Esophagus squamous epithelium (tissue), 4 donors: ENCODE data around the gene SLC22A7.

Experiments used
- POLR2A ChIP-seq, 4 donors: fragments of 450-650 bp; IDR thresholded peaks; one replicate each; pipeline ENCODE4 v1.6.1; 2017; ENCODE audit warnings: antibody characterized with exemption in 4 of 4, mild to moderate bottlenecking in 4 of 4, moderate library complexity in 3 of 4
- TF ChIP-seq, protein P1 (sequence below), 6 experiments: fragments of 450-650 bp in 4 of 6; fragments of 200-600 bp in 2 of 6; sonication (generic) in 2 of 6; IDR thresholded peaks; one replicate each; pipeline ENCODE4 v1.5.1; 2016 to 2019; ENCODE audit warnings: antibody characterized with exemption in 6 of 6, mild to moderate bottlenecking in 4 of 6, moderate library complexity in 4 of 6

DNA sequence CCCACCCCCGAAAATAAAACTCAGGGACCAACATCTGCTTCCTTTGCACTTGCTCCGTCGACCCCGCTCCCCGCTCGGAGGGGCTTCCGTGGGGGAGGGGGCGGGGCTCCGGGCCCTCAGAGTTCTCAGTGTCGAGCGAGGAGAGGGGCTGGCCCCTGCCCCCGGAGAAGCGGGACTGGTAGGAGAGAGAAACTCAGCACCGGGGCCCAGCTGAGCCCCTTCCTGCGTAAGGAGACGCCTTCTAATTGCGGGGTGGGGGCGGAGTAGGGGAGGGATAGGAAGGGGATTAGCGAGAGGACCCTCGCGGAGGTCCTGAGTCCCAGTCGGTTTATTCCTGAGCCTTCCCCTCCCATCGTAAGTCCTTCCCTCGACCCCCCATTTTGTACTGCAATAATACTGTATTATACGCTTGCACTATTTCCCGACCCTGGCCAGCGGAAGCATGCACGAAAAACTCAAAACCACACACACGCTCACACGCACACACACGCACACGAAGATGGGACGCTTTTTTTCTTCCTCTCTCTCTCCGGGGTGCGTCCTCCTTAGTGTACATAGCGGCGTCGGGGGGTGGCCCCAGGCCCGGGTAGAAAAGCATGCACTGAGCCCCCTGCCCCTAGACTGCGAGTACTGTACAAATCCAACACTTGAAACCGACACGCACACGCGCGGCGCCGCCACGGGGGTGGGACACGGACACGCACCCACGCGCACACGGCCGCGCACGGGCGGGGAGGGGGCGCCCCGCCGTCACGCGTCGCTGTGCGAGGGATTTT is 22.1 kb upstream of the SLC22A7 start:
- TF ChIP-seq, protein P1, sequence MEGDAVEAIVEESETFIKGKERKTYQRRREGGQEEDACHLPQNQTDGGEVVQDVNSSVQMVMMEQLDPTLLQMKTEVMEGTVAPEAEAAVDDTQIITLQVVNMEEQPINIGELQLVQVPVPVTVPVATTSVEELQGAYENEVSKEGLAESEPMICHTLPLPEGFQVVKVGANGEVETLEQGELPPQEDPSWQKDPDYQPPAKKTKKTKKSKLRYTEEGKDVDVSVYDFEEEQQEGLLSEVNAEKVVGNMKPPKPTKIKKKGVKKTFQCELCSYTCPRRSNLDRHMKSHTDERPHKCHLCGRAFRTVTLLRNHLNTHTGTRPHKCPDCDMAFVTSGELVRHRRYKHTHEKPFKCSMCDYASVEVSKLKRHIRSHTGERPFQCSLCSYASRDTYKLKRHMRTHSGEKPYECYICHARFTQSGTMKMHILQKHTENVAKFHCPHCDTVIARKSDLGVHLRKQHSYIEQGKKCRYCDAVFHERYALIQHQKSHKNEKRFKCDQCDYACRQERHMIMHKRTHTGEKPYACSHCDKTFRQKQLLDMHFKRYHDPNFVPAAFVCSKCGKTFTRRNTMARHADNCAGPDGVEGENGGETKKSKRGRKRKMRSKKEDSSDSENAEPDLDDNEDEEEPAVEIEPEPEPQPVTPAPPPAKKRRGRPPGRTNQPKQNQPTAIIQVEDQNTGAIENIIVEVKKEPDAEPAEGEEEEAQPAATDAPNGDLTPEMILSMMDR (IDR thresholded peaks at IDR 0.05), result no peak
- no peak for TF ChIP-seq POLR2A (IDR thresholded peaks at IDR 0.05)
